ENCODE data around the gene DNAJB1.
"Not testable (repeated sequence)": the region's sequence is repeated elsewhere in the genome, so short reads cannot be mapped to it uniquely, and the experiment has no call there.

The DNAJB1 gene

GRCh38 chr19:14514215-14514863 is 3.9 kb downstream of the DNAJB1 start:
- no peak overlapping the region for H3K4me3 ChIP-seq (replicated peaks; ENCODE audit: low read depth, low read length)
- no peak for DNase-seq (ENCODE audit: low read depth)
- TF ChIP-seq CTCF (IDR thresholded peaks at IDR 0.05; ENCODE audit: low read length, missing control alignments): no peak

- H3K4me3 ChIP-seq (replicated peaks; ENCODE audit: low read depth, low read length): no peak overlapping the region
- DNase-seq (ENCODE audit: low read depth): no peak
- TF ChIP-seq CTCF (IDR thresholded peaks at IDR 0.05; ENCODE audit: low read length, missing control alignments): no peak
Observed at GRCh38 chr19:14512406-14512961, 5.7 kb downstream of the DNAJB1 start.

GRCh38 chr19:14511229-14511593 is 7.0 kb downstream of the DNAJB1 start:
- H3K4me3 ChIP-seq (replicated peaks; ENCODE audit: low read depth, low read length): no peak overlapping the region
- TF ChIP-seq CTCF (IDR thresholded peaks at IDR 0.05; ENCODE audit: low read length, missing control alignments): no peak
- no peak for DNase-seq (ENCODE audit: low read depth)

GRCh38 chr19:14510311-14511228 is 7.6 kb downstream of the DNAJB1 start:
- peak; percentile 83 for DNase-seq (ENCODE audit: low read depth)
- H3K4me3 ChIP-seq (replicated peaks; ENCODE audit: low read depth, low read length): peak overlapping the region; percentile 29

GRCh38 chr19:14507704-14508542 is 10.3 kb downstream of the DNAJB1 start:
- peak; percentile 51 for DNase-seq (ENCODE audit: low read depth)
- no peak for TF ChIP-seq CTCF (IDR thresholded peaks at IDR 0.05; ENCODE audit: low read length, missing control alignments)
- no peak overlapping the region for H3K4me3 ChIP-seq (replicated peaks; ENCODE audit: low read depth, low read length)

More at GRCh38 chr19:14510311-14511228, 7.6 kb downstream of the DNAJB1 start:
- TF ChIP-seq CTCF (IDR thresholded peaks at IDR 0.05; ENCODE audit: low read length, missing control alignments): no peak

GRCh38 chr19:14505488-14506239 is 12.5 kb downstream of the DNAJB1 start:
- peak; percentile 65 for TF ChIP-seq CTCF (IDR thresholded peaks at IDR 0.05; ENCODE audit: low read length, missing control alignments)
- H3K4me3 ChIP-seq (replicated peaks; ENCODE audit: low read depth, low read length): no peak overlapping the region
- DNase-seq (ENCODE audit: low read depth): peak; percentile 56

GRCh38 chr19:14504575-14504974 is 13.6 kb downstream of the DNAJB1 start:
- DNase-seq (ENCODE audit: low read depth): not testable (repeated sequence)

More at GRCh38 chr19:14504575-14504974, 13.6 kb downstream of the DNAJB1 start:
- not testable (repeated sequence) for H3K4me3 ChIP-seq (replicated peaks; ENCODE audit: low read depth, low read length)
